ENCODE measurements around the gene SWT1.
"Not testable (repeated sequence)": the region's sequence is repeated elsewhere in the genome, so short reads cannot be mapped to it uniquely, and the experiment has no call there.

The SWT1 gene

DNA sequence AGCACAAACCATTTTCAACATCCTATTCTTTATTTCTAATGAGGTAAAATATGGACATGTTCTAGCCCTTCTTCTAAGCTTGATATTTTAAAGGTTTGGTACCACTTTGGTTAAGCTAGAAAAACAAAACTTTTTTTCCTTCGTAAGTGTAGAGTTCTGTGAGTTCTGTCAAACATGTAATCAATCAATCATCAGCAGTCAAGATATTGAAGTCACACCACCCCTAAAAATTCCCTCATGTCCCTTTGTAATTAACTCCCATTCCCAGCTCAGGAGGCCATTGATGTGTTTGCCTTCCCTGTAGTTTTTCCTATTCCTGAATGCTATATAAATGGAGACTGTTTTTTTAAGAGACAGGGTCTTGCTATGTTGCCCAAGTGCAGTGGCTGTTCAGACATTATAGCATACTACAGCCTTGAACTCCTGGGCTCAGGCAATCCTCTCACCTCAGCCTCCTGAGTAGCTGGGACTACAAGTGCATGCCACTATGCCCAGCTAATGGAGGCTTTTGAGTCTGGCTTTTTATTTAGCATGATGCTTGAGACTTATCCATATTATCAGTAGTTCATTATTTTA is 137.1 kb downstream of the SWT1 start:
- no peak for FAIRE-seq

DNA sequence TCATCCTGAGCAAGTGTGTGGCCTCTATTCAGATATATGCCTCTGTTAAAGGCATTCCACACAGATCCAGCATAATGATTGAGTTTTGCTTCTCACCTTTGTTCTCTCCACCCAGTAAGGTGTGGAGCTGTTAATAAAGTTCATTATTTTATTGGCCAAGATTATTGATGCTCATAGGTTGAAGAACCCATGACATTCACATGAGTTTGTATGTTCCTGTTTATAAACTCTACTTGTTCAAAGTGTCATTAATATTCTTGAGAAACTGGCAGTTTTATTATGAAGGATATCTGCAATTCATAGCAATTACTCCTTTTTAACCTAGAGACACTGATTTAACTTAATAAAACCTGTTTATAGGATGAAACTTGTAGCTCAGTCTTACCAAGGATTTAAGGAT is 138.1 kb downstream of the SWT1 start:
- FAIRE-seq, result peak; percentile 11

DNA sequence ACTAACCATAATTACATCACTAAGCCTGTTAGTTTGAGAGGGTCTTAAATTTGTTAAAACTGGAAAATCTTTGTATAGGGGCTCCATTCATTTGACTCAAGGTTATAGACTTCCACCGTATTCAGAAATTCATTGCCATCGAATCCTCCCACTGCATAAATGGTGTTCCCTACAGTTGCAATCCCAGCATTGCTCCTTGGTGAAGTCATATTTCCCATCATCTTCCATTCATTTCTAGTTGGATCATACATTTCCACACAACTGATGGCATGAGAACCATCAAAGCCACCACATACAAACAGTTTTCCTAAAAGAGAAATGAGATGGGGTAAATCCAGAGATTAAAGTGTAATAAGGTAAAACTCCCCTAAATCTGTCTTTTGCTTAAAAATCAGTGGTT is 141.0 kb downstream of the SWT1 start:
- FAIRE-seq, result no peak

DNA sequence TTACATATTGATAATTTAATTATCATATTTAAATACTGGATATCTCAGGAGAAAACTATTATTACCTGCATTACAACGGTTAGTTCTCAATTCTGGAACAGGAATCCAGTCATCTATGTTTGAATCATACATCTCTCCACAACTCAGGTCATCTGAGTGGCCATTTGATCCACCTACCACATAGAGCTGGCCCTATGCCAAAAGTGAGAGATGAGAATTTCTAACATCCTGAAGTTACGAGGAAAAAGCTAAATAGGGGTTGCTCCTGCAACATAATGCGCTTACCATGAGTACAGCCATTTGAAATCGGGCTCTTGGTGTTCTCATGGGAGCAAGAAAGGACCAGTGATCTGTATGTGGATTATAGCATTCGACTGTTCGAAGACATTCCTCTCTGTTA is 143.2 kb downstream of the SWT1 start:
- no peak for FAIRE-seq

DNA sequence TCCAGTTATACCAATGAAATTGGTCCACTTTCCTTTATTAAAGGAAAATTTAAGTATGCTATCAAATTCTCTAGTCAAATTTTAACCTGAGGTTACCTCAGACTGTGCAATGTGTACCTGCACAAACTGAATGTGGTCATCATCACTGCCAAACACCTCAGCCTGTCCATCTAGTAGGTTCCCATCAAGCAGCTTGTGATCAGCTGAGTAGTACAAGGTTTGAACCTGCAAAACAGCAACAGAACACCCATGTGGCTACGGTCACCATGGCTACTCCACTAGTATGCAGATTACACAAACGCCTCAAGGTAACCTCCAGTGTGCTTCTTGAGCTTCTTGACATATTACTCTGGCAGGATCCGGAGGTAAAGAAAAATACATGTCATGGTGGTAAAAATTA is 148.5 kb downstream of the SWT1 start:
- FAIRE-seq, result no peak

DNA sequence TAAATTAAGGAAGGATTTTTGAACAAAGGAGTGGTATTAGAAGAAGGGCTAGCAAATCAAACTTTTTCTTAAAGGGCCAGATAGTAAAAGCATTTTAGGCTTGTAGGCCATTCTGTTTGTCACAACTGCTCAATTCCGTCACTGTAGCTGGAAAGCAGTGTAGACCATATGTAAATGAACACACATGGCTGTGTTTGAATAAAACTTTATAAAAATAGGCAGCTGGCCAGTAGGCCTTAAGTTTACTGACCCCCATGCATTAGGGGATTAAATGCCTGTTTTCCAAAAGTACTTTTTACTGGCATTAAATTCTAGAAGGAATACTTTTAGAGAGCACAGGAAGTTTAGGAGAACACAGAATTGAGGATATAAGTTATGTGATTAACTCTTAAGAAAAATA is 151.2 kb downstream of the SWT1 start:
- FAIRE-seq, result no peak

DNA sequence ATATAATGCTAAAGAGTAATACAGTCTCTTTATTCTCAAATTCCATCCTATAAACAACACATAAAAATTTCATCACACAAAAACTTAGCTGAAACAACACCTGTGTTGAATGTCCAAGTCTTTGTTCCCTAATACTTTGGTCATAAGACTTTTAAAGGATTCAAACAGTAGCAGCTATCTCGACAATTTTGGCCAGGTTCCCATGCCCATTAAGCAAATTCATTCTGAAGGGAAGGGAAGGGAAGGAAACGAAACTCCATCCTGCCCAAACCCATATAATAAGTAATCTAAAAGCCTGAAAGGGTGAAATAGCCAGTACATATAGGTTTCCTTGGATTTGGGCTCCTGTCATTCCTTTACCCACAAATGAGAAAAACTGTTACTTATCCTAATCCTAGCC is 152.6 kb downstream of the SWT1 start:
- no peak for FAIRE-seq

DNA sequence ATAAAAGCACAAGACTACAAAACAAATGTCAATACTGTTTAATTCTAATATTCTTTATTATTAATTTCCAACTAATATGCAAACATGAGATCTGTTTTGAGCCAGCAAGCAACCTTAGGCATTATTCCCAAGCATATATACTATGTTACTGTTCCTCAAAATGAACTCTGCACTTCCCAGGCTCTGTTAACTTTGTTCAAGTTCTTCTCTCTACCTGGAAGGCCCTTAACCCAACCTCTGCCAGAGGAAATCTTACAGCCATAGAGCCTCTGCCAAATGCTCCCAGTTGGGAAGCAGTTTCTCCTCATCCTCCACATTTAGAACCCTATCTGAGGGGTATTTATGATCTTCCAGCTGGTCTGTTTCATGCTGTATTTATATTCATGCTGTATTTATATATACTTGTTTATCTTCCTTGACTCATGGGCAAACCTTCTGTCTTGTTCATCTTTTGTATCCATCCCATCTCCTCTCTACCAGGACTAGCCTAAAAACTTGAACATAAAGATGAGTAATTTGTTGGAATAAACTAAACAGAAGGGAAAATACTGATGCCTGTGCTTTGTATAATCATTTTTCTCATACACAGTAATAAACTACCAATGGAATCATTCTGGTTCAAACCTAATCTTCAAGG is 154.7 kb downstream of the SWT1 start:
- FAIRE-seq, result no peak

DNA sequence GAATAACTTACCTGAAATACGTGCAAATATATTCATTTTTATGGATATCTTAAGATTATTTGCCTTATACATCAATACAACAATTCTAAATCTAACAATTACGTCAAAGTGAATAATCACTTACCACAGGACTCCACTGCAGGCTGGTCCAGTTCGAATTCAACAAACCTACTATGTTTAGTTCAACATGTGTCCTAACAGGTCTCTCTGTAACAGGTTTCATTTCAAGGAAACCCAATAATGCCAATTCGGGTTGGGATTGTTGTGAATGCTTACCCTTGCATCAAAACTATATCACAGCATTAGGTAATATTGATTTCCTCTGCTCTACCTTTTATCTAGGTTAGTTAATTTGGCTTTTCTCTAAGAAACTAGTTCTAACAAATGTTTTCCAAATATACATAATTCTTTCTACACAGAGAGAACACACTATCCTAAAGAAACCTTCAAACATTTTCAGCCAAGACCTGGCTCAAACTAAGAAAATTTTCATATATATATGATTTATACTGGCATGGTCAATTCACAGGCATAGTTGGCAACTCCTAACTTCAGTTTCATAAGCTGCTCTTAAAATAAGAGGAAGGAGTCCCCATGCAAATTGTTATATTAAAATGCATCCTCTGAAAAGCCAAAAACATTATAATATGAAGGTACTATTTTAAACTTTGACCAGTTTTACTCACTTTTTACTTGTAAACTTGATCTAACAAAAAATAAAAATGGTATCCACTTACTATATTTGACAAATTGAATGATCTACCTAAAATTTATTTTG is 155.6 kb downstream of the SWT1 start:
- no peak for FAIRE-seq

DNA sequence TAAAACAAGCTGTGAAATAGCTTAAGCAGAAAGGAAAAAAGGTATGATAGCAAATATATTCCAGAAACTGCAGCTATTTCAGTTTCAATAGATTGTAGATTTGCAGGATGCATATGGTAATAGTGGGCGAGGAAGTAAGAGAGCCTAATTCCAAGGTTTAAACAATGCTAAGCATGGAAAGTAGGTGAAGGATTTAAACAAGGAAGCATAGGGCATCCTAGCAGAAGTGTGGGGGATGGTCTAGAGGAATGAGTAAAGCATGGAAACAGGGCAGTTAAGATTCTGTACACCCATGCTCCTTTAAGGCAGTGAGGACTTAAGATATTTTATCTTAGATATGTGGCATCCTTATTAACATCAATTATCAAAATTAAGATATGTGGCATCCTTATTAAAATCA is 157.4 kb downstream of the SWT1 start:
- no peak for FAIRE-seq

DNA sequence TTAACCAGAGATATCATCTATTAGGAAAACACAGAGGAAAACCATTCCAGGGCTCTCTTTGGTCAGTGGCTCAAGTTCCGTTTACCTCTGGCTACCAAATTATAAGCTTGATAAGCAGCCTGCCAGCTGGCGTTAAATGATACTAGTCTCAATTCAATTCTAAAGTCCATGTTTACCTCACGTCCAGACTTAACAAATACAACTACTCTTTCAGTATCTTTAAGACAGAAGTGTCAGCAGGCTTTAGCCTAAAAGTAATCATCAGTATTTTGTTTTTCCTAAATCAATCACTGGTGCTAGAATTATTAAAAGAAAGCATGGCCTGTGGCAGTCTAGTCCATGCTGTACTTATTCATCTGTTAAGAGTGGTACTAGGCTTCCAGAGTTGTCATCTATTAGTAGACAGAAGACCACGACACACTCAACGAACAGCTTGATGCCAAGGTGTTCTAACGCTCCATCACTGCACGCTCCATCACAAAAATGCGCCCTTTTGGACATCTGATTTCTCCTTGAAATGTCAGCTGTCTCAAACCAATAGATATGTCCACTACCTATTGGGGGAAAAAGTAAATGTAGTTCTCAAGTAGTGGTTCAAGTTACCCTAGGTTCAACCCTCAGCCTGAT is 158.6 kb downstream of the SWT1 start:
- FAIRE-seq, result no peak

DNA sequence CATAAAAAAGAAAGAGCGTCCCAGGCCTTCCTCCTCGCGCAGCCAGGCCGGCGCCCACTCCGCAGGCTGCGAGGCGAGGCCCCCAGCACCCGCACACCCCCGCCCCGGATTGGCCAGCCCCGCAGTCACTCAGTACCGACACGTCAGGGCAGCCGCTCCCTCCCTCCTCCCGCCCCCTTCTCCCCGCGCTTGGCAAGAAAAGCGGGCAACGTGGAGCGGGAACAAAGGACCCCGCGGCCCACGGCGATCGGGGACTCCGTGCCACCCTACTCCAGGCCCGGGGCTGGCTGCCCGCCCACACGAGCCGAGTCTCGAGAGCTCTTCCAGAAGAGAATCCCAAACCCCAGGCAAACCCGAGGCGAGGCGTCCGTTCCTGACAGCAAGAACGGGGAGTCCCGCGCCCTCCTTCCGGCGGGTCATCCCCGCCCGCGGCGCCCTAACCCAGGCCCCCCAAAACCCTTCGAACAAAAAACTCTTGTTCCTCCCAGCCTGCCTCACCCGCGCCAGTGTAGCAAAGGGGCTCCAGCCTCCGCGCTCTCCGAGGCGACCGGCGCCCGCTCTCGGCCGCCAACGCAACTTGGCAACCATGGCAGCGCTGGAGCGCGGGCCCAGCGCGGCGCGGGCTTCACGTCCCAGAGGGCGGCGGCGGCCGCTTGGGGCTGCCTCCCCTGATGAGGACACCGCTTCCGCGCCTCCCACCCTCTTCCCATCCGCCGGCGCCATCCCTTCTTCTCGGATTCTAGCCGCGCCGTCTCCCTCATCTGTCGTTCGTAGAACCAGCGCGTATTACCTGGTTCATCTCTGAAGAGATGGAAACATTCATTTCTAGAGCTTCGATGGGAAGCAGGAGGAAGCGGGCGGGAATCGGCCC is 159.4 kb downstream of the SWT1 start:
- no peak for FAIRE-seq

DNA sequence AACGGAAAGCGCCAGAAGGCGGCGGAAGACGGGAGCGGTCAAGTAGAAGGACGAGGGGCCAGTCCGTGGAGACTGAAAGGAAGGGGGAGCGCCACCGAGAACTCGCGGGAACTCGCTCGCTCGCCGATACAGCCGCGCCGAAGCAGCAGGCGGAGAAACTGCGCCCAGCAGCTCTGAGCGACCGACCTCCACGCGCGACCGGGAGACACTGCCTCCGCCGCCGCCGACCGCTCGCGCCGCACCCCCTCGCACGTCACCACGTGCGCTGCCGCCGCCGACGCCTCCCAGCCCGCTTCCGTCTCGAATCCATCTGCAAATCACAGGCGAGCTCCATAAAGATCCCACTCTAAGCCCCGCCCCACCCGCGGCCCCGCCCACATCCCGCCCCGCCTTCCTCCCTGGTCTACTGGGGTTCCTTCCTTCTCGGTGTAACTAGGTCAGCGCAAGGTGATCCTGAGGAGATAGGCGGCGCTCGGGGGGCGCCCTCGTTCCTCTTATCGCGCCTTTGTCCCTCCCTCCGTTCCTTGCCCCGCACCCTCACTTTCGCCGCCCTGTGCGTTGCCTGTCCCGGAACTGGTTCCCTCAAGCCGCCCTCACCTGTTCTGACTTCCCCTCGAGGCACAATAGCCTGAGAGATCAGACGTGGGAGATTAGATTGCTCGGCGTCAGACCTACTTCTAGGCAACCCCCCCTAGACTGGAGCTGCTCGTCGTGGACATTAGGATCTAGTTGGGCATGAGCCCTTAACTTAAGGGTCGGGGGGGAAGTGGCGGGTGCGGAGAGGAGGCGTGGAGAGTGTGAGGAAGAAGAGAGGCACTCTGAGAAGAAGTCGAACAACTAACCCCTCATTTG is 160.3 kb downstream of the SWT1 start, which contains the start of gene IVNS1ABP:
IVNS1ABP (minus strand) TSS at position 210 of the 852 bp plus-strand sequence. CDS start 7,750 bp downstream, outside the sequence.
- no peak for FAIRE-seq

DNA sequence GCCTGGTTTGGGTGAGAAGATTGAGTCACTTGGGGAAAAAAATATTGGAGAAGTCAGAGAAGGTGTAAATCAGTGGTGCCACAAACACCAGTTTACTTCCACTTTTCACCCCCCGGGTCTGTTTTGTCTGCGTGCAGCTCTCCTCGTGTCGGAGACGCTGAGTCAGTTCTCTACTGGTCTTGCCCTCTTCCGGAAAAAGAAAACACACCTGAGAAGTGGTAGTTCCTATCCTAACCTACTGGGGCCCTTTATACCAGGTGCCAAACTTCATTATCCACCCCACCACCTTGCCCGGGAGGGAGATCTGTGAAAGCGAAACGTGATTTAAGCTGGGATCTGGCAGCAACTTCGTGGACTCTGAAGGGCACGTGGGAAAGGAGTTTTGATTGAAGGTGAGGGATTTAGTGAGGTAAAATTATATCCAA is 160.9 kb downstream of the SWT1 start:
- no peak for FAIRE-seq

DNA sequence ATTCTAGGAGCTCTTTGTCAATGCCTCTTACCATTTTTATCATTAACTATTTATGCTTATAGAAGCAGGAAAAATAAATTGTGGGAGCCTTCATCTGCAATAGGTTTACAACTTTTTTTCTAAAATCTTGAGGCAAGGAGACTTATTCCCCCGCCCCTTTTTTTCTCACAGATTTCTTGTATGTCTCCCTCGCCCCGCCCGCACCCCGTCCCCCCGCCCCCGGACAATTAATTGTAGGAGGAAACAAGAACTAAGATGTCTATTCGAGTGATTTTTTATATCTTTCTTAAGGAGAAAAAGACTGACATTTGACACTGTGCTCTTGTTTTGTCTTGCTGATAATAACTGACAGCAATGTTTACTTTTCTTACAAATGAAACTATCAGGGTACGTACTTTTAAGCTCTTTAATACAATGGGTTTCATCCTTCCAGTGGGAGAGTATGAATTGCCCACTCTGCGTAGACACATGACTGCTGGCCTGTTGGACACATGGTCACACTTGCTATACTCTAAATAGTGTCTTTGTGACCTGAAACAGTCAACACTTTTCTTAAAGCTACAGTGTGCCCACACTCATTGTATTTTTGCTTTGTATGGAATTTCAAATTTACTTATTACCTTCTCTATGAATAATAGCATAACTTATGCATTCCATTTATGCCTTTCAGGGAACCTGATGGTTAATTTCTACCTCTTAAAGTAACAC is 161.6 kb downstream of the SWT1 start:
- FAIRE-seq, result no peak

DNA sequence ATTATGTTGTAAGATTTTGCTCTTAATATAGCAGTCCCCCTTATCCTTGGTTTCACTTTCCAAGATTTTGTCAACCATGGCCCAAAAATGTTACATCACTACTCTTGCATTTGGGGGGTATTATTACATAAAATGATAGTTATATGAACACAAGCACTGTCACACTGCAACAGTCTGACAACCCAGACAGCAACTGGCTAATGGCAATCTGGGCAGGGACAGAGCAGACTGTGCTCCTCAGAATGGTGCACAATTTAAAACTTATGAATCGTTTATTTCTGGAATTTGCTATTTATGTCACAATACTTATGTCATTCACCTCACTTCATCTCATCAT is 162.1 kb downstream of the SWT1 start:
- FAIRE-seq, result no peak

DNA sequence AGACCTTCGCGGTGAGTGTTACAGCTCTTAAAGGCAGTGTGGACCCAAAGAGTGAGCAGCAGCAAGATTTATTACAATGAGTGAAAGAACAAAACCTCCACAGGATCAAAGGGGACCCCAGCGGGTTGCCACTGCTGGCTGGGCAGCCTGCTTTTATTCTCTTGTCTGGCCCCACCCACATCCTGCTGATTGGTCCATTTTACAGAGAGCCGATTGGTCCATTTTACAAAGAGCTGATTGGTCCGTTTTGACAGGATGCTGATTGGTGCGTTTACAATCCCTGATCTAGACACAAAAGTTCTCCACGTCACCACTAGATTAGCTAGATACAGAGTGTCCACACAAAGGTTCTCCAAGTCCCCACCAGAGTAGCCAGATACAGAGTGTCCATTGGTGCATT is 164.1 kb downstream of the SWT1 start:
- FAIRE-seq, result not testable (repeated sequence)

DNA sequence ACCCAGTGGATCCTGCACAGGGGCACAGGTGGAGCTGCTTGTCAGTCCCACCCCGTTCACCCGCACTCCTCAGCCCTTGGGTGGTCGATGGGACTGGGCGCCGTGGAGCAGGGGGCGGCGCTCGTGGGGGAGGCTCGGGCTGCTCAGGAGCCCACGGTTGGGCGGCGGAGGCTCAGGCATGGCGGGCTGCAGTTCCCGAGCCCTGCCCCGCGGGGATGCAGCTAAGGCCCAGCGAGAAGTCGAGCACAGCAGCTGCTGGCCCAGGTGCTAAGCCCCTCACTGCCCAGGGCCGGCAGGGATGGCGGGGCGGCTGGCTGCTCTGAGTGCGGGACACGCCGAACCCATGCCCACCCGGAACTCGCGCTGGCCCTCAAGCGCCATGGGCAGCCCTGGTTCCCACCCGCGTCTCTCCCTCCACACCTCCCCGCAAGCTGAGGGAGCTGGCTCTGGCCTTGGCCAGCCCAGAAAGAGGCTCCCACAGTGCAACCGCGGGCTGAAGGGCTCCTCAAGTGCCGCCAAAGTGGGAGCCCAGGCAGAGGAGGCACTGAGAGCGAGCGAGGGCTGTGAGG is 164.8 kb downstream of the SWT1 start:
- not testable (repeated sequence) for FAIRE-seq

DNA sequence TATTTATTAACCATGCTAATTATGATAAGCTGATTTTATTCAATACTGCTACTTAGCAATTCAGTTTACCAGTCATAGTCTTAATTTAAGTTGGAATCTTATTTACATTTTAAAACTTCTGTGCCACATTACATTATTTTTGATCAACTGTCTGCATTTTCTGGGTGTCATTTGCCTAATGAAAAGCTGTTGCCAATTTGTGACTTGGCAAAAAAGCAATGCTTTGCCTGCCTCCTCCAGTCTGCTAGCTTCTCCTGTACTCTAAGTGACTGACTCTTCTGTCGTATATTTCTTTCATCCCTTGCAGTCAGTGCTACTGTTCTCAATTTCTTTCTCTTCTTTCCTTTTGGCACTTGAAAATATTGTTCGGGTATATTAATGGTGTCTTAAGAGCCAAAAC is 165.7 kb downstream of the SWT1 start:
- no peak for FAIRE-seq

DNA sequence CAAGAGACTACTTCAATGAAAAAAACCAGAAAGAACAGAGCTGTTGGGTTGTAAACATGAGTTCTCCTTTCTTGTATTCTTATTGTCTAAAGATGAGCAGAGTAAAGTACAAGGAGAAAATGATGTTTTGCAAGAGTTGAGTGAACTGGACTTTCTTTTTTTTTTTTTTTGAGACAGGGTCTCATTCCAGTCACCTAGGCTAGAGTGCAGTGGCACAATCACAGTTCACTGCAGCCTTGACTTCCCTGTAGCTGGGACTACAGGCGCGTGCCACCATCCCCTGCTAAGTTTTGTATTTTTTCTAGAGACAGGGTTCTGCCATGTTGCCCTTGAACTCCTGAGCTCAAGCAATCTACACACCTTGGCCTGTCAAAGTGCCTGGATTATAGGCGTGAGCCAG is 167.2 kb downstream of the SWT1 start:
- no peak for FAIRE-seq

DNA sequence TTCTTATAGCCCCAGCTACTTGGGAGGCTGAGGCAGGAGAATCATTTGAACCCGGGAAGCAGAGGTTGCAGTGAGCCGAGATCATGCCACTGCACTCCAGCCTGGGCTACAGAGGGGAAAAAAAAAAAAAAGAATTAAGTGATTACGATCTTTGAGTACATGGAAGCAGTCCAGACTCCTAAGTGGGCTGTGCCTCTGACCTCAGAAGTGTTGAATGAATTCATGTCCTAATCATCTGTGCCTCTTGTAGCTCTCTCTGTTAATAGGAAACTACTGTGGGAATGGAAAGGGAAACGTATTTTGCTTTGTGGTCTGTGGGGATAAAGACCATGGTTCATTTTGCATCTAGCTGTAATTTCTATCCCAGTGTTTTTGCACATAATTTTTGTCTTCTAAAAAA is 168.4 kb downstream of the SWT1 start:
- no peak for FAIRE-seq
